Measurements from ENCODE around the gene IRF5.

- TF ChIP-seq CTCF (IDR thresholded peaks at IDR 0.05) (no peak), POLR2A (IDR thresholded peaks at IDR 0.05) (no peak)
These were observed 1.5 kb downstream of the IRF5 start for GRCh38 chr7:128939075-128939860.
